ENCODE data around the gene CEMIP.

The CEMIP gene

GRCh38 chr15:80789296-80789695 is 10.1 kb downstream of the CEMIP start:
- DNase-seq = no peak

- DNase-seq = no peak
Measured at GRCh38 chr15:80789796-80790195, 10.6 kb downstream of the CEMIP start.

GRCh38 chr15:80790236-80790635 is 11.1 kb downstream of the CEMIP start:
- DNase-seq = no peak

GRCh38 chr15:80791004-80791403 is 11.8 kb downstream of the CEMIP start:
- no peak for DNase-seq

GRCh38 chr15:80796407-80796806 is 17.2 kb downstream of the CEMIP start:
- no peak for DNase-seq

GRCh38 chr15:80798911-80799310 is 19.7 kb downstream of the CEMIP start:
- DNase-seq = no peak

DNA sequence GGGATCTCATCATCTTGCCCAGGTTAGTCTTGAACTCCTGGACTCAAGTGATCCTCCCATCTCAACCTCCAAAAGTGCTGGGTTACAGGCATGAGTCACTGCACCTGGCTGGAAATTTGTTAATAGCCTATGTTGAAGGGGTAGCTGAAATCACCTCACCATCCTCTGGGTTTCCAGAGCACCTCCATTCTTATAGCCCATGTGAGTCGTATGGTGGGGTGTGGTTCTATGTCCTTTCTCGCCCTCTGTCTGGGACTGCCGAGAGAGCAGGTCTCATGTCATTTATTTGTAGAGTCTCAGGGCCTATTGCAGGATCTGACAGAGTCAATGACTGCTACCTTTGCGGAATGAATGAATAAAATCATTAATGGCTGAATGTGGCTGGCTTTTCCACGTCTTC is 20.9 kb downstream of the CEMIP start:
- DNase-seq = no peak

DNA sequence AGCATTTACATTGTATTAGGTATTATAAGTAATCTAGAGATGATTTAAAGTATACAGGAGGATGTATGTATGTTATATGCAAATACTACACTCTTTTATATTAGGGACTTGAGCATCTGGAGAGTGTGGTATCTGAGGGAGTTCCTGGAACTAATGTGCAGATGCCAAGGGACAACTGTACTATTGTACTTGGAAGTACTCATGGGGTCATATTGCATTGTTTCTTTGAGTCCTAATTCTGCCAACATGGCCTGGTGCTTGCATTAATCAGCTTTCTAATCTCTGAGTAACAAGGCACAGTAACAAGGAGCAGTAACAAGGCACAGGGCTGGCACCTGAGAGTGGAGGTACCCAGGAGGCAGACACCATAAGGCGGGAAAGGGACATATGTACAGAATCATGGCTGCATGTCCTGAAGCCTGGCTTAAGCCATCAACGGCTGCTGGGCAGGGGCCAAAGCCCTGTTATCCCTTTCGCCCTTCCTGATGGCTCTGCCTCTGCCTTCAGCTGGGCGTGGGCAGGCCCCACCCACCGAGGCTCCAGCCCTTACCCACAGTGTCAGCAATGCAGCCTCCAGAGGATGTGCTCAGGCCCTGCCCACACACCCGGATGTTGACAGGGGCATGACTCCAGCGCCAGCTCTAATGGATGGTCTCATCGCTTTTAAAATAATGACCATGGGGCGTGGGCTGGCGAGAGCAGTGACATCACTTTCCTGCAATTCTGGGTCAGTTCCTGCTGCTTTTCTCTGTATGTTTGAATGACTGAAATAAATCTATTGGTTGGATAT is 22.9 kb downstream of the CEMIP start:
- no peak for DNase-seq

- peak; percentile 68 for DNase-seq
Measured at GRCh38 chr15:80803580-80804525, 24.7 kb downstream of the CEMIP start.

DNA sequence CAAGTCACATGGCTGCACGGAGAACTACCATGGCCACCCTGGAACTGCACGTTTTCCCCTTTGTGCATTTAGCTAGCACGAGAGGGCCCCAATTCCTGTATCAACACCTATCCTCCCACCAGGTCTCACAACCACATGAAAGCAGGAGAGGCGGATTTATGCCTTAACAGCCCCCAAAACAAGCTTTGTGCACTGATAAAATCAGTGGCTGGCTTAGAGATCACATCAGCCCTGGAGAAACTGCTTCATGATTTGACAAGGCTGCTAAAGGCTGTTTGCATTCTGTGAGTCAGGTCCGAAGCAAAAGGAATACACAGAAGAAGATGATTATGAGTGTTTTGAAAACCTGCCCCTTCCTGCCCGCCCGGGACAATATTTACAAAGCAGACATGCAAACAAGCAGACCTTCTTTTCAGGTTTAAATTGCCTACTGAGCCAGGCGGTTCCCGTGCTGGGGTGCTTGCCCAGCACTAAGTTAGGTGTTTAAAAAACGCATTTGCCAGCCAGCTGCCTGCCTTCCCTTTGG is 25.9 kb downstream of the CEMIP start:
- peak; percentile 44 for DNase-seq

DNA sequence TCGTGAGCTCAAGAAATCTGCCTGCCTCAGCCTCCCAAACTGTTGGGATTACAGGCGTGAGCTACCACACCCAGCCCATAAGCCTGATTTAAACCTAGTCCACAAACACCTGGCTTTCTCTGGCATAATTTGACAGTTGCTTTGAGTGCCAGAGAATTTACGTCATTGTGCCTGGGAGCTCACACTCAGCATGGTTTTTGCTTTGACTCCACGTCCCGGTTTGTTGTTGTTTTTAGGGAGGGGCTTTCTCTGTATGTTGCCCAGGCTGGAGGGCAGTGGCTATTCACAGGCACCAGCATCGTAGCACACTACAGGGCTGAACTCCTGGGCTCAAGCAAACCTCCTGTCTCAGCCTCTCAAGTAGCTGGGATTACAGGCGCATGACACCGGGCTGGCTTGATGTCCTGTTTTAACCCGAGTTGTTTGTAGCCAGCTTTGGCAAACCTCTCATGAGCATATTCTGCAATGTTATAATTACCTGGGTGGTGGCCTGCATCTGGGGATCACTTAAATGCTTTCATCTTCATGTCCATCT is 32.7 kb downstream of the CEMIP start:
- no peak for DNase-seq

- no peak for DNase-seq
Measured at GRCh38 chr15:80815106-80815505, 35.9 kb downstream of the CEMIP start.

DNA sequence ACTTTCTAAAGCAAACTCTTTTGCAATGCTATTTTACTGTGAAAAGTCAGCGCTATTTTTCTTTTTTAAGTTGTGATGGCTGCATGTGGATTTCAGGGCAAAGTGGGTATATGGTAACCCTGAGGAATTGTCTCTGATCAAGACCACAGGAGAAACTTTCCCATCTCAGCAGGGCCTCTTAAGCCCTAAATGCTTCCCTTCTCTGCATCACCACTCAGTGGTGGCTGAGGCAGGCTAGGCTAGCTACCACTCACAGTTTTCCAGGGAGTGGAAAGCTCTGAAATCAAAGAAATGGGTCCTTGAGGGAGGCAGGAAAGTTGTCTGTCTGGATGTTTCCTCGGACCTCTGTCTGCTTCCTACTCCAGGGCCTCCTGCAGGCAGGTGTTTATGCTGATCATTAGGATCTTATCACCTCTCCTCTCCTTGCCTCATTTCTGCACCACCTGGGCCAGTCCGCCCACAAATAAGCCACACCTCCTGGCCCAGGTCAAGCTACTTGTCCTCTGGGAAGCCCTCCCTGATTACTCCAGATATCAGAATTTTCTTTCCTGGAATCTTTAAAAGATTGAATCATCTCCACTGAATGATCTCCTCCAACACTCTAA is 37.0 kb downstream of the CEMIP start:
- DNase-seq = no peak

DNA sequence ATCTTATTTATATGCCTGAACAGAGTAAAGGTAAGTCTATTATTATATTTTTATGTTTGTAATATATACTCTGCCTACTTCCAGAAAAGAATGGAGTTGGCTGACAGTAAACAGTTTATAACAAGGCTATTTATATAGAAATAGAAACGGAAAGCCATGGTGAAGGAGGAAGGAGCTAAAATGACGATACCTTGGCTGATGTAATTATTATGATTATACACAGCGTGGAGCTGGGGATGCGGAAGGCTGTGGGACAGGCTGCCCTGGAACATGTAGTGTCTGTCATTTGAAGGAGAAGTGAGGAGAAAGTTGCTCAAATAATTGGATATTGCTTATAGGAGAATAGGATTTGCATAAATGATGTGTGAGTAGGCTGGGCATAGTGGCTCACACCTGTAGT is 37.8 kb downstream of the CEMIP start:
- DNase-seq = no peak

DNA sequence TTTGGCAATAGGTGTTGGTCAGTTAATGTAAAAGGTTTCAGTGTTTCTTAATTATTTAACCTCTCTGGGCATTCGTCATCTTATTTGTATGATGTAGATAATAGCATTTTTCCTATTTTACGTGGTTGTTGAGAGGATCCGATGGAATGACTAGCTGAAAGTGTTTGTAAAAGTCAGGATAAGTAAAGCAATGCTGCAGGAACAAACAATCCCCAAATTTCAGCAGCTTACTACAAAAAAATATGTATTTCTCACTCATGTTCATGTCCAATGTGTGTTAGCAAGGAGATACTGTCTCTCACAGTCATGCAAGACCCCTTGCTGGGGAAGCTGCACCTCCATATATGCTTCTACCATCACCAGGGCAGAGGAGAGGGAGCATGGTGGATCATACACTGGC is 38.7 kb downstream of the CEMIP start:
- no peak for DNase-seq

DNA sequence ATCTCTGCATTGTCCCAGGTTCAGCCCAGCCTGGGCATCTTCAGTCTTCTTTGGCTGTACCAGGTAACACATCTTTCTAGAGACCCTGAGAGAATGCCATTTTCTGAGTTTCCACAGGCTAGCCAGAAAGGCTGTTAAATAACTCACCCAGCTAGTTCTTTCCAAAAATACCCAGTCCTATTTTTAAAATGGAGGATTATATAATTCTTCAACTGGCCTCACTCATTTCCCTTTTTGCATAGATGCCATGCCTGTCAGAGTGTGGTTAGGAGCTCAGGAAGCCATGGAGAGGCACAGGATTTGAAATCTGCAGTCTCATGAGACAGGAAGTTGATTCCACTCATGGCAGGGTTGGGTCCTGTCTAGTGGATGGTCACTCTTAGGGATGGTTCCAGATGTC is 39.8 kb downstream of the CEMIP start:
- DNase-seq = no peak

GRCh38 chr15:80820092-80820491 is 40.9 kb downstream of the CEMIP start:
- DNase-seq = no peak

GRCh38 chr15:80822256-80822655 is 43.1 kb downstream of the CEMIP start:
- no peak for DNase-seq

DNA sequence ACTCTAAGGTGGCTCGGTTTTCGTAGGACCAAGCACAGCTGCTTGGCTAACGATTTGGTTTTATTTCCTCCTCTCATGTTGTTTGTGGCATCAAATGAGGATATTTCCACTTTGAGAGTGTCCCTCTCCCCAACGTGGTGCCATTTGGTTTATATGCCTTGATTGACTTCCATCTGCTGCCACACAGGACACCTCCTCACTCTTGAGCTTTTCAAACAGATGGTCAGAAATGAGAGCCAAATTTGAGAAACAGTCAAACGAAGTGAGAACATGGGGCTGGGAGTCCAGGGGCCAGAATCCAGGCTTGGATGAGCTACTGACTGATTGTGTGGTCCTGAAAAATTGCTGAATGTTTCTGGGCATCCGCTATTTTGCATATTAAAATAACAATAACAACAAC is 43.5 kb downstream of the CEMIP start:
- DNase-seq = no peak

DNA sequence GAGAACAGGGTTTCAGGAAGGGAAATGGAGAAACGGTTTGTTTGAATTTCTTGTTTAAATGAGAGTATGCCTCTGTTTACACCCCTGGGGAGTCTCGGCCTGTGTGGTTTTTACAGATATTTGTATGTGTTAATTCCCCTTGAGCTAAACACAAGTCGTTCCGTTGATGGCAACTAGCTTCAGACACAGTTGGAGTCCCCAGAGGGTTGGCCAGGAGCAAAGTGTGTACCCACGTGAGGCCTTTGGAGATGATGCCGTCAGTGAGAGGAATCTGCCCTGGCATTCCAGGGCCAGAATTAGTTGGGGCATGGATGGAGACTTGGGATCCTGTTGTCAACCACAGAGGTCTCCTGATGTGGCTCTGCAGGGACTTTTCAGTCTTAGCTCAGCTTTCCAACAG is 44.0 kb downstream of the CEMIP start:
- no peak for DNase-seq

- no peak for DNase-seq
Measured at GRCh38 chr15:80823995-80824394, 44.8 kb downstream of the CEMIP start.

DNA sequence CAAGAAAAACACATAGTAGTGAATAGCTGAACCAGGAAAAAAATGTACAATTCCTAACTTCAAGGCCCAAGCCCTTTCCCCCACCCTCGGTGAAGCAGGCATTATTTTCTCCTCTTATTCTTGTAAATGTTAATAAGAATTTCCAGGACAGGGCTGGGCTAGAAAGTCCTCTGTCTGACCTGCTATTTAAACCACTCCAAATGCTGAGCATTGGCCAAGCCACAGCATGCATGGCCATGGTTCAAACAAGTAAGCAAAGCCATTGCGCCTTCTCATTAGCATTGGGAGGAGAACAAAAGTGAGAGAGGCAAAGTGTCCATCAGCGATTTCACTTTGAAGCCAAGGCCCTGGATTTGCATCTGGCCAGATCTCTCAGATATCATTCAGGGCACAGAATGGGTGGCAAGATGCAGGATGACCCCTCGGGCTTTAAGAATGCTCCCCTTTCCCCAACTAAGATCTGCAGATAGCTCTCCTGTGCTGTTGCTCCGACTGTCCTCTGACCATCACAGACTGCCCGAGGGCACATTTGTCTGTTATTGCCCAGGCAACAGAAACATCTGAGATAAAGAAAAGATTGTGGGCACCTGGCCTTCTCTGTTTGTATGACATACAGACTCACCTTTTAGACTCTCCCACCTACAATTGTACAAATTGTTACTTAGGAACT is 46.3 kb downstream of the CEMIP start:
- no peak for DNase-seq

GRCh38 chr15:80828796-80829195 is 49.6 kb downstream of the CEMIP start:
- no peak for DNase-seq

Measured in activated CD4-positive, alpha-beta T cell treated with anti-CD3 and anti-CD28 coated beads for 48 hours (primary cell).